Trophoblast cell (in vitro differentiated cells and primary cell): ENCODE results near the gene ELK1.

Source experiments
- DNase-seq, 2 donors: peaks; one replicate each; pipeline ENCODE4 v3.0.0-alpha.2; 2016
- H2AFZ ChIP-seq: 2 replicates; pipeline ENCODE4 v1.6.1; 2013; ENCODE audit warnings: low read length, moderate library complexity, mild to moderate bottlenecking; ENCODE audit not compliant: insufficient read depth, poor library complexity
- H2AK5ac ChIP-seq: 2 replicates; pipeline ENCODE4 v1.6.1; 2013; ENCODE audit warnings: mild to moderate bottlenecking, low read length
- H2BK120ac ChIP-seq: 2 replicates; pipeline ENCODE4 v1.6.1; 2013; ENCODE audit warnings: low read length, mild to moderate bottlenecking, moderate library complexity; ENCODE audit not compliant: insufficient read depth, poor library complexity
- H2BK12ac ChIP-seq: 2 replicates; pipeline ENCODE4 v1.6.1; 2013; ENCODE audit warnings: mild to moderate bottlenecking, low read length, moderate library complexity
- H2BK5ac ChIP-seq: 2 replicates; pipeline ENCODE4 v1.6.1; 2013; ENCODE audit warnings: low read length, low read depth, moderate library complexity, mild to moderate bottlenecking; ENCODE audit not compliant: poor library complexity
- H3K14ac ChIP-seq: 2 replicates; pipeline ENCODE4 v1.6.1; 2013; ENCODE audit warnings: mild to moderate bottlenecking, low read length
- H3K18ac ChIP-seq: 2 replicates; pipeline ENCODE4 v1.6.1; 2013; ENCODE audit warnings: mild to moderate bottlenecking, low read length
- H3K23ac ChIP-seq: 2 replicates; pipeline ENCODE4 v1.6.1; 2013; ENCODE audit warnings: low read length
- H3K27ac ChIP-seq: 2 replicates; pipeline ENCODE4 v1.5.1; 2013; ENCODE audit warnings: low read depth, mild to moderate bottlenecking, inconsistent platforms, low read length, moderate library complexity
- H3K27me3 ChIP-seq: 2 replicates; pipeline ENCODE4 v1.6.1; 2013; ENCODE audit warnings: inconsistent platforms, mild to moderate bottlenecking, low read length, moderate library complexity; ENCODE audit not compliant: insufficient read depth
- H3K36me3 ChIP-seq, 2 experiments: 1 replicate in 1 of 2; 2 replicates in 1 of 2; pipeline ENCODE4 v1.6.1; 2013; ENCODE audit warnings: low read length in 2 of 2, mild to moderate bottlenecking in 2 of 2, moderate library complexity in 1 of 2; ENCODE audit not compliant: insufficient read depth in 2 of 2, control insufficient read depth in 1 of 2
- H3K4ac ChIP-seq: 2 replicates; pipeline ENCODE4 v1.6.1; 2013; ENCODE audit warnings: low read depth, mild to moderate bottlenecking, low read length, moderate library complexity
- H3K4me1 ChIP-seq, 2 experiments: 1 replicate in 1 of 2; 2 replicates in 1 of 2; pipeline ENCODE4 v1.6.1; 2013; ENCODE audit warnings: low read length in 2 of 2, mild to moderate bottlenecking in 2 of 2, moderate library complexity in 1 of 2; ENCODE audit not compliant: insufficient read depth in 2 of 2, control insufficient read depth in 1 of 2
- H3K4me2 ChIP-seq: 2 replicates; pipeline ENCODE4 v1.6.1; 2013; ENCODE audit warnings: inconsistent platforms, mild to moderate bottlenecking, low read length, moderate library complexity
- H3K4me3 ChIP-seq: 2 replicates; pipeline ENCODE4 v1.5.1; 2013; ENCODE audit warnings: mild to moderate bottlenecking, low read depth, low read length, inconsistent platforms
- H3K79me1 ChIP-seq: one replicate; pipeline ENCODE4 v1.6.1; 2013; ENCODE audit warnings: low read length
- H3K79me2 ChIP-seq: 2 replicates; pipeline ENCODE4 v1.6.1; 2013; ENCODE audit warnings: low read length, mild to moderate bottlenecking; ENCODE audit not compliant: control insufficient read depth, insufficient read depth, poor library complexity
- H3K9ac ChIP-seq: 2 replicates; pipeline ENCODE4 v1.6.1; 2013; ENCODE audit warnings: mild to moderate bottlenecking, low read length
- H3K9me3 ChIP-seq: 2 replicates; pipeline ENCODE4 v1.6.1; 2013; ENCODE audit warnings: low read depth, mild to moderate bottlenecking, control low read depth, inconsistent platforms, low read length; ENCODE audit not compliant: insufficient read depth
- H4K12ac ChIP-seq: 2 replicates; pipeline ENCODE4 v1.6.1; 2013; ENCODE audit warnings: low read depth, mild to moderate bottlenecking, low read length, moderate library complexity
- H4K8ac ChIP-seq: 2 replicates; pipeline ENCODE4 v1.6.1; 2013; ENCODE audit warnings: low read depth, mild to moderate bottlenecking, low read length, moderate library complexity
- H4K91ac ChIP-seq: one replicate; pipeline ENCODE4 v1.6.1; 2013; ENCODE audit warnings: low read depth, mild to moderate bottlenecking, low read length, moderate library complexity
- WGBS: extraction: QIAGEN DNeasy Blood & Tissue Kit; methylation state at CpG from one replicate; pipeline ENCODE4 v1.1.7; 2013; ENCODE audit warnings: missing lambda C conversion rate; ENCODE audit not compliant: insufficient read length, insufficient coverage; ENCODE audit errors: extremely low coverage; 5-methylcytosine and 5-hydroxymethylcytosine counted together

Gene ELK1

DNA sequence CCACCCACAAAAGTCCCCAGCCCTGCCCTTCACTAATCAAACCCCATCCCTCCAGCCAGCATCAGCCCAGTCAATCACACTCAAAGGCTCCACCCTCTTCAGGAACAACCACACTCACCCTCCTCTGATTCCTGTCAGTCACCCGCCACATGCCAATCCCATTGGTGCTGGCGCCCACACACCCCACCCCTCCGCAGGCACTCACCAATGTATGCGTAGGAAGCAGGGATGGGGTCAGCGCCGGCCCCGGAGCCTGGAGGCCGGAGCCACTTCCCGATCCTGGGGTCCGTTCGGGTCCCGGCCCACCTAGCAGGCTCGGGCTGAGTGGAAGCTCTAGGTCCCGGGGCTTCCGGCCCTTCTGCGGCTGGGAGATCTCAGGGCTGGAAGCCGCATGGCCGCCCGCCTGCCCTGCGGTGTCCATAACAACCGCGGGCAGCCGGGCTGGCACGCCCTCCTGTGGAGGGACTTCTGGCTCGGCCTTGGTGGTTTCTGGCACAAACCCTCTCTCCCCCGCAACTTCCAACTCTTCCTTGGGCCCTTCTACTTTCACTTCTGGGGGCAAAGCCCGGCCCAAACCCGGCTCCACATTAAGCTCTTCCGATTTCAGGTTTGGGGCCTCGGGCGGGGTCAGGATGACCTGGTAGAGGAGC is 12.7 kb downstream of the ELK1 start:
- H3K23ac ChIP-seq, result no peak overlapping the region
- H2BK120ac ChIP-seq, result no peak overlapping the region
- no peaks in the 10 kb centered on the region for H3K79me2 ChIP-seq
- H3K9me3 ChIP-seq, result no peaks in the 10 kb centered on the region
- H3K36me3 ChIP-seq, result peaks cover 41 to 50% of the 10 kb centered on the region in 2 experiments
- H3K18ac ChIP-seq, result no peak overlapping the region
- H3K27ac ChIP-seq, result no peak overlapping the region
- no peak overlapping the region for H3K4me3 ChIP-seq
- H3K27me3 ChIP-seq, result no peaks in the 10 kb centered on the region
- no peak overlapping the region for H4K8ac ChIP-seq
- no peak overlapping the region for H3K14ac ChIP-seq
- no peak overlapping the region for H3K4ac ChIP-seq
- WGBS, result no CpG with 5 or more reads among the region's 31 CpGs
- no peak overlapping the region for H2BK5ac ChIP-seq
- H4K12ac ChIP-seq, result no peak overlapping the region
- no peak overlapping the region for H4K91ac ChIP-seq
- no peaks in the 10 kb centered on the region for H3K79me1 ChIP-seq
- no peak overlapping the region for H3K4me2 ChIP-seq
- no peak for DNase-seq
- no peaks in the 10 kb centered on the region for H3K4me1 ChIP-seq
- no peak overlapping the region for H2AFZ ChIP-seq
- no peak overlapping the region for H3K9ac ChIP-seq
- H2BK12ac ChIP-seq, result no peak overlapping the region
- no peak overlapping the region for H2AK5ac ChIP-seq

DNA sequence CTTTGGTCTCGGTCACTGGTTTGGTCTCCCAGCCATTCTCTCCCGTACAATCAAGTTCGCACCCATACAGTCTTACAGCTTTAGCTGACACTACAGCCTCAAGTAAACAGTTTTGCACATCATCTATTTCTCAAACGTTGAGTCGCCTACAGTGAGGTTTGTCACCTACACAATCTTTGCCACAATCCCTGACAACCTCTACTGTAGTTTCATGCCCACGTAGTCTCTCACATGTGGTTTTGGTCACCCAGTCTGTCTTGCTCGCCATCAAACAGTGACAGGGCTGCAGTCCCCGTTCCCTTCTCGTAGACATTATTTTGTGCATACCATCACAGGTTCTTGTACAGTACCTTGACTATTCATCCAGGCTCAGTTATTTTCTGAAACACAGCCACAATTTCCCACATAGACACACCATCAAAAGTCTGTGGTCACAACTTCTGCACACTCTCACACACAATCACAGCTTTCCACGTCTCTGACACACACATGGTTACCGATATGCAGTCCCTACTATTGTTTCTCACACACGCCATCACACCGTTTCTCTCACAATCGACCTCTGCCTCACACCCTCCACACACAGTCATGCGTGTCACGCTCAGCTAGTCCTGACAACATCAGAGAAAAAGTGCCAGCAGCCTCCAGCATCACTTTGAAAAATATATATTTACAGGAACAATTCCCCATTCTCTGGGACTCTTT is 15.3 kb downstream of the ELK1 start:
- no CpG with 5 or more reads among the region's 16 CpGs for WGBS
- no peak for DNase-seq

DNA sequence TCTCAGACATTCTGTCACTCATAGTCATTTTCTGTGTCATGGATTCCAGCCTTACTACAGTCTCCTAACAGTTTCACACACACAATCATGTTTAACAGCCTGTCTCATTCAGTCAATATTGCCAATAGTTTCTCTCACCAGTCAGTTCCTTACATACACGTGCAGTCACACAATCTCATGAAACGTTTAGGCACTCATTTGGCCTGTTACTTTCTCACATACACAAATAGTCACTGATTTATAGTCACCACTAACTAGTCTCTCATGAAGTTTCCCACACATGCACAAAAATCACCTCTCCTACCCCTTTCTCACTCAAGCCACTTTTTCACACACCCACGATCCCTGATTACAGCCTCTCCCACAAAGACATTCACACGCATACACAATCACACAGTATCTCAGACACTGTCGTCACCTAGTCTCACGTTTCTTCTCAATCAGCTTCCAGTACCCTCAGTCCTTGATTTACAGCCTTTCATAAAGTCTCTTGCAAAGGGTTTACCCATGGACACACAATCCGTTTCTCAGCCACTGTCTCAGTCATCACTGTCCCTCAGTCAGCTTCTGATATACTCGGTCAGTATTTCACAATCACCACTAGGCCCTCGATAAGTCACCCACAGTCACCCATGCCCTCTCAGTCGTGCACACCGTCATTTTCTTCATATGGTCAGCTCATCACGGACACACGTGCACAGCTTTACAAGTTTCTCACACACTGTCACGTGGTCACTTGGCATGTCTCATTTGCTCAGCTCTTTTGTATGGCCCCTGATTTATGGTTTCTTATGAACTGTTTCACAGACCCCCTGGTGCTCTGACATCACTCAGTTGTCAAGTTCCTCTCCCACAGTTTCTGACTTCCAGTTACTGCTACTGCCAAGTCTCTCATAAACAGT is 16.4 kb downstream of the ELK1 start:
- no peak overlapping the region for H3K4me3 ChIP-seq
- no peaks in the 10 kb centered on the region for H3K79me1 ChIP-seq
- no peak overlapping the region for H4K8ac ChIP-seq
- H3K14ac ChIP-seq, result no peak overlapping the region
- H3K23ac ChIP-seq, result no peak overlapping the region
- H3K27me3 ChIP-seq, result no peaks in the 10 kb centered on the region
- H4K91ac ChIP-seq, result no peak overlapping the region
- no CpG with 5 or more reads among the region's 14 CpGs for WGBS
- H3K4me1 ChIP-seq, result peaks cover 0 to 2% of the 10 kb centered on the region in 2 experiments
- H3K36me3 ChIP-seq, result peaks cover 30 to 32% of the 10 kb centered on the region in 2 experiments
- DNase-seq, result peak in 1 of 2 donors; percentile 32
- no peak overlapping the region for H2BK120ac ChIP-seq
- no peak overlapping the region for H4K12ac ChIP-seq
- no peaks in the 10 kb centered on the region for H3K9me3 ChIP-seq
- no peak overlapping the region for H2BK5ac ChIP-seq
- no peaks in the 10 kb centered on the region for H3K79me2 ChIP-seq
- H3K9ac ChIP-seq, result no peak overlapping the region
- no peak overlapping the region for H3K4me2 ChIP-seq
- H2AK5ac ChIP-seq, result no peak overlapping the region
- no peak overlapping the region for H3K27ac ChIP-seq
- no peak overlapping the region for H2AFZ ChIP-seq
- H3K18ac ChIP-seq, result no peak overlapping the region
- no peak overlapping the region for H2BK12ac ChIP-seq
- no peak overlapping the region for H3K4ac ChIP-seq

More for the DNA sequence above, 15.3 kb downstream of the ELK1 start:
- no peaks in the 10 kb centered on the region for H3K4me1 ChIP-seq
- H3K4me2 ChIP-seq, result no peak overlapping the region
- no peak overlapping the region for H3K18ac ChIP-seq
- H3K9me3 ChIP-seq, result no peaks in the 10 kb centered on the region
- H3K27ac ChIP-seq, result no peak overlapping the region
- H3K4ac ChIP-seq, result no peak overlapping the region
- H4K8ac ChIP-seq, result no peak overlapping the region
- H3K79me2 ChIP-seq, result no peaks in the 10 kb centered on the region
- no peak overlapping the region for H3K23ac ChIP-seq
- H3K4me3 ChIP-seq, result no peak overlapping the region
- H4K91ac ChIP-seq, result no peak overlapping the region
- H2BK5ac ChIP-seq, result no peak overlapping the region
- no peak overlapping the region for H2AFZ ChIP-seq
- peaks cover 37 to 40% of the 10 kb centered on the region in 2 experiments for H3K36me3 ChIP-seq
- H2BK120ac ChIP-seq, result no peak overlapping the region
- no peak overlapping the region for H2AK5ac ChIP-seq
- H3K79me1 ChIP-seq, result no peaks in the 10 kb centered on the region
- no peak overlapping the region for H3K14ac ChIP-seq
- no peak overlapping the region for H4K12ac ChIP-seq
- H3K9ac ChIP-seq, result no peak overlapping the region
- no peak overlapping the region for H2BK12ac ChIP-seq
- H3K27me3 ChIP-seq, result no peaks in the 10 kb centered on the region

DNA sequence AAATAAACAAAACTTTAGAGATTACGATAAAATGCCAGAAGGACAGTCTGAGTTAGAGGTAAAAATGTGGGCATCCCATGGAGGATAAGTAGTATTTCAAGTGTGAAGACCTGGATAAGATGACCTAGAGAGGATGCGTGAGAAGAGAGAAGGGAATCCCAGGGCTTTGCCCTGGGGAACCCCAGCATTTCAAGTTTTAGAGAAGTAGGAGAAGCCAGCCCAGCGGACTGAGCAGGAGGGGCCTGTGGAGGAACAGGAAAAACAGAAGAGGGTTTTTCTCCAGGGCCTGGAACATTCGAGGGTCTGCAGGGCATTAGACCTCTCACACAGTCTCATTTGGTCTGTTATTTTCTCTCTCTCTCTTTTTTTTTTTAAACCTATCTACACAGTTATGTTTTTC is 17.7 kb downstream of the ELK1 start:
- no peak overlapping the region for H3K18ac ChIP-seq
- no peaks in the 10 kb centered on the region for H3K79me1 ChIP-seq
- no peak overlapping the region for H3K4me2 ChIP-seq
- H4K91ac ChIP-seq, result no peak overlapping the region
- H4K8ac ChIP-seq, result no peak overlapping the region
- H3K27ac ChIP-seq, result no peak overlapping the region
- no peak overlapping the region for H3K9ac ChIP-seq
- no peak overlapping the region for H3K23ac ChIP-seq
- H2AK5ac ChIP-seq, result no peak overlapping the region
- H3K9me3 ChIP-seq, result no peaks in the 10 kb centered on the region
- H2BK120ac ChIP-seq, result no peak overlapping the region
- peaks cover 0 to 2% of the 10 kb centered on the region in 2 experiments for H3K4me1 ChIP-seq
- peaks cover 19 to 23% of the 10 kb centered on the region in 2 experiments for H3K36me3 ChIP-seq
- H3K27me3 ChIP-seq, result no peaks in the 10 kb centered on the region
- no peak overlapping the region for H3K4ac ChIP-seq
- WGBS, result no CpG with 5 or more reads among the region's 4 CpGs
- H3K4me3 ChIP-seq, result no peak overlapping the region
- H3K14ac ChIP-seq, result no peak overlapping the region
- no peaks in the 10 kb centered on the region for H3K79me2 ChIP-seq
- no peak overlapping the region for H4K12ac ChIP-seq
- no peak overlapping the region for H2BK5ac ChIP-seq
- no peak overlapping the region for H2BK12ac ChIP-seq
- H2AFZ ChIP-seq, result no peak overlapping the region
- DNase-seq, result peak in 1 of 2 donors; percentile 2
